ENCODE results near the gene C3orf70. TPM values are rescaled to one million over a fixed set of nuclear protein-coding genes. Genes with fewer than 3 reads are reported as not detected.
"Not testable (repeated sequence)": the region's sequence is repeated elsewhere in the genome, so short reads cannot be mapped to it uniquely, and the experiment has no call there.

C3orf70 gene
- total RNA-seq, 1 experiment from 2014 or later: not detected

DNA sequence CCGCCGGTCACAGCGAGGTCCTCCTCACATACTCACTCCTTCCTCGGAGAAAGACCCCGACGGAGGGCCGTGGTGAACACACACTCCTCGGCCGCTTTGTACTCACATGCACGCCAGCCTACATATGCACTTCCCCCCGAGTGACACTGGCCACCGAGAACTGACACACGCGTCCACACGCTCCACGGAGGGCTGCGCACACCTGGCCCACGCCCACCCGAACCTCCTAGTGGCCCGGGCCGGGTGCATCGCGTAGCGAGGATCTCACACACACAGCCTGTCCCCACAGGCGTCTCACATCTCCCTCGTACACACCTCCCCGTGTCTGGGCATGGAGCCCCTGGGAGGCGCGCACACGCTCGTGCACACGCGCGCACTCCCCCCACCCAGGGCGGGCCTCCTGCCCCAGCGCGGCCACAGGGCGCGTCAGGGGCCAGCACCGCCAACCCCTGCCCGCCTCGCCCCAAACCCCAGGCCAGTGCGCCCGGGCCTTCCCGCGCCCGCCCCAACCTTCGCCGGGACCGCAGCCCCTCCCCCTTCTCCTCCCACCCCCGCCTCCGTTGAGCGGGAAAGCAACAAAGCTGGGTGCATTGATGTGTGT, 411 bp upstream of the C3orf70 start:
- in situ Hi-C loops (cut with HindIII; ENCODE audit: low sequenced_read_pairs): no loop called here
- DNase-seq (ENCODE audit: low spot score): no peak

DNA sequence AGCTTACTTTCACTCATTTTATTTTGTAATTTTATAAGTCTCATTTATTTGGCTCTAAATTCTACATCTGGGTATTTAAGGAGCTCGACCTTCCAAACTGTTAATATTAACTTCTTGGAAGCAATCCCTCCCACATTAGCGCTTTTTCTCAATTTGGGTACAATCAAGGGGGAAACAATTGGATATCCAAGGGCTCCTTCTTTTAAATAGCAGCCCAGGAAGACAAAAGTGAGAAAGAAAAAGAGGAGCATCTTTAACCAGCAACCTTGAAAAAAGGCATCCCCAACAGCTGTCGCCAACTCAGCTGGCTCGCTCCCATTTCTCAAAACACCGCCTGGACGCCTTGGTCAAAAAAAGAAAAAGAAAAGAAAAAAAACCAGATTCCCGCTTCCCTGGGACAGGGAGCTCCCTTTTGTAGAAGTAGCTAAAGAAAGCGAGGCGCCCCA, 873 bp downstream of the C3orf70 start:
- in situ Hi-C loops (cut with HindIII; ENCODE audit: low sequenced_read_pairs): no loop called here
- DNase-seq (ENCODE audit: low spot score): peak; percentile 55

- in situ Hi-C loops (cut with HindIII; ENCODE audit: low sequenced_read_pairs): no loop called here
- DNase-seq (ENCODE audit: low spot score): peak; percentile 64
Measured at GRCh38 chr3:185151101-185151963, 1.5 kb downstream of the C3orf70 start.

DNA sequence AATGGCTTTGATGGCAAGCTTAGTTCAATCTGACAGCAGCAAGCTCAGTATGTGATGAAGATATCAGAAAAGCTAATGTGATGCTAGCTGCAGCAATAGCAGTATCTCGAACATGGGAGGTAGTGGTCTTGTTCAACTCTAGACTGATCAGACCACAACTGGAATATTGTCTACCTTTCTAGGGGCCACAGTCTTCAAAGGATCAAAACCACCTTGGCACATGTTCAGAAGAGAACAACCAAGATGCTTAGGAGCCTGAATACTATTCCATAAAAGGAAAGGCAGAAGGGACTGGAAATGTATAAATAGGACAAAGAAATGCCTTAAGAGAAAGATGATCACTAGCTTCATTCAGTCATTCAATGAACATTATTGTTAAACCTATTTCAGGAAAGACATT, 2.3 kb downstream of the C3orf70 start:
- in situ Hi-C loops (cut with HindIII; ENCODE audit: low sequenced_read_pairs): no loop called here
- DNase-seq (ENCODE audit: low spot score): peak; percentile 66

DNA sequence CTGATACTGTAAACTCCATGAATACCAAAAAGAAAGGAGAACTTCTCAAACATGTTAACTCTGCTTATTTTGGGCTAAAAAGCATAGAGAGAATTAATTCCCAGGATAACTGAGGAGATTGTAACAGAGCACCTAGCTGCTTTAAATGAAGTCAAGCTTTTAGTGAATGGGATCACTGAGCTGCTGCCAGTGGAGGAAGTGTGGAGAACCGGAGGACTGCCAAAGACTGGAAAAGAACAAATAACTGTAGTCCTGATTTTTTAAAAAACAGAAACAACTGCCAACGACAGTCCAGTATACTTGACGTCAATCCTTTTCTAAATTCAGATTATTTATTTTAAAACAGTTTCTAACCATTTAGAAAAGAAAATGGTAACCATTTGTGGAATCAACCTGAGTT, 3.3 kb downstream of the C3orf70 start:
- in situ Hi-C loops (cut with HindIII; ENCODE audit: low sequenced_read_pairs): no loop called here
- DNase-seq (ENCODE audit: low spot score): peak; percentile 66

DNA sequence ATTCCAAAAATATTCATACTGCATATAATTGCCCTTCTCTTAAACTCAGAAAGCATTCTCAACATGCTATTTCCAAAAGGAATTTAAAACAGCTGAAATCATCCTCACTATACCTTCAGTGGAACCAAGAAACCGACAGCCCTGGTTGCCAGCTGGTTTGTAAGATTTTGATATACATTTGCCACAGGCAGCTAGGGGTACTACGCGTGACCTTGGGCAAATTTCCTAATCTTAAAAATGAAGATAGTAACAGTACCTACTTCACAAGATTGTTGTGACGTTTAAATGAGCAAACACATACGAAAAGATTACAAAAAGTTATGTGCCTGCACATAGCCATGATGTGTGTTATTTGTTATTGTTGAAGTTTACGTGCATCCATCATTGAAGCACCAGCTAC, 7.3 kb downstream of the C3orf70 start:
- in situ Hi-C loops (cut with HindIII; ENCODE audit: low sequenced_read_pairs): no loop called here
- DNase-seq (ENCODE audit: low spot score): no peak

DNA sequence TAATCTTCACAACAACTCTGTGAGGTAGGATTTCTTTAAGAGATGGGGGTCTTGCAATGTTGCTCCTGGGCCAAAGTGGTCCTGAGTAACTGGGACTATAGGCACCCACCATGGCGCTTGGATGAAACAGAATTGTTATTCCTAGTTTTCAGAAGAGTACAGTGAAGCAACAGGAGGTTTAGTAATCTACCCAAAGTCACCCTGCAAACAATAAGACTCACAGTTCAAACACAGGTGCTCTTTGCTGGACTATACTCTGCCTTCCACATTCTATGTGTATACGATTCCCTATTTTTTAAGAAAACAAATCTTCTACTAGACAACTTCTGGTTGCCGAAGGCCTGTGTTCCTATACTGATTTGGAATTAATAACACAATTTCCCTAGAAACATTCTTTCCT, 8.1 kb downstream of the C3orf70 start:
- in situ Hi-C loops (cut with HindIII; ENCODE audit: low sequenced_read_pairs): no loop called here
- no peak for DNase-seq (ENCODE audit: low spot score)

GRCh38 chr3:185137821-185138220, 15.0 kb downstream of the C3orf70 start:
- in situ Hi-C loops (cut with HindIII; ENCODE audit: low sequenced_read_pairs): no loop called here
- no peak for DNase-seq (ENCODE audit: low spot score)

GRCh38 chr3:185134509-185134908, 18.4 kb downstream of the C3orf70 start:
- no peak for DNase-seq (ENCODE audit: low spot score)
- in situ Hi-C loops (cut with HindIII; ENCODE audit: low sequenced_read_pairs): no loop called here

GRCh38 chr3:185131602-185132256, 21.1 kb downstream of the C3orf70 start:
- in situ Hi-C loops (cut with HindIII; ENCODE audit: low sequenced_read_pairs): no loop called here
- no peak for DNase-seq (ENCODE audit: low spot score)

- DNase-seq (ENCODE audit: low spot score): no peak
- in situ Hi-C loops (cut with HindIII; ENCODE audit: low sequenced_read_pairs): no loop called here
Measured at GRCh38 chr3:185129083-185129482, 23.8 kb downstream of the C3orf70 start.

- in situ Hi-C loops (cut with HindIII; ENCODE audit: low sequenced_read_pairs): no loop called here
- DNase-seq (ENCODE audit: low spot score): no peak
Measured at GRCh38 chr3:185126201-185126600, 26.7 kb downstream of the C3orf70 start.

GRCh38 chr3:185120126-185120525, 32.7 kb downstream of the C3orf70 start:
- DNase-seq (ENCODE audit: low spot score): no peak
- in situ Hi-C loops (cut with HindIII; ENCODE audit: low sequenced_read_pairs): no loop called here

DNA sequence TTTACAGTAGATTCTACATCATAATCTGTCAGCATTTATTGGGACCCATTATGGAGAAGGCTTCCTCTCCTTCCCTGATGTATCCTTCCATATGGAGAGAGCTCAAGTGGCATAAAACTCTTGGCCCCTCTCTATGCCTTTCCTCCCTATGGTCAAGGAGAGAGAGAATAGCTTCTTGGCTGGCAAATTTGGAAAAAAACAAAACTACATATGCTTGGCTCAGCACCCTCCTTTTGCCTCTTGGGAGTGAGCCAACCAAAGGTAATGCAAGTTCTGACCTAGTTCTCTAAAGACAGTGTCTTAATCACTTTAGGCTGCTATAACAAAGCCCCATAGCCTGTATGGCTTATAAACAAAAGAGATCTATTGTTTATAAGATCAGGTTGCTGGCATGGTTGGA, 37.5 kb downstream of the C3orf70 start:
- peak; percentile 90 for DNase-seq (ENCODE audit: low spot score)
- in situ Hi-C loops (cut with HindIII; ENCODE audit: low sequenced_read_pairs): no loop called here

GRCh38 chr3:185114756-185115155, 38.1 kb downstream of the C3orf70 start:
- DNase-seq (ENCODE audit: low spot score): peak; percentile 14

DNA sequence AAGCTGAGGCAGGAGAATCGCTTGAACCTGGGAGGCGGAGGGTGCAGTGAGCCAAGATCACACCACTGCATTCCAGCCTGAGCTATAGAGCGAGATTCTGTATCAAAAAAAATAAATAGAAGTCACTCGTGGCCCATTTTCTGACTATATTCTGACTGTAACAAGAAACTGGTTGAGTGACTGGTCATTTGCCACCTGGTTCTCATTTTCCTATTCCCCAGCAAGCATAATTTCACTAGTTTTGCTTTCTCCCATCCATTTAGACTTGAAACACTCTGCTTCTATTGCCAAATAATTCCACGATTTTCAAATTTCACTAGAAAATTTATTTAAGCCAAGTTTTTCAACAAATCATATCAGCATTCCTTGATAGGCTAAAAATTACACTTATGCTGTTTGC, 40.7 kb downstream of the C3orf70 start:
- no peak for DNase-seq (ENCODE audit: low spot score)
- in situ Hi-C loops (cut with HindIII; ENCODE audit: low sequenced_read_pairs): no loop called here

More at GRCh38 chr3:185114756-185115155, 38.1 kb downstream of the C3orf70 start:
- in situ Hi-C loops (cut with HindIII; ENCODE audit: low sequenced_read_pairs): no loop called here

GRCh38 chr3:185109012-185109411, 43.8 kb downstream of the C3orf70 start:
- in situ Hi-C loops (cut with HindIII; ENCODE audit: low sequenced_read_pairs); DNase-seq (ENCODE audit: low spot score): not testable (repeated sequence)

- in situ Hi-C loops (cut with HindIII; ENCODE audit: low sequenced_read_pairs); DNase-seq (ENCODE audit: low spot score): not testable (repeated sequence)
Measured at GRCh38 chr3:185106256-185106890, 46.5 kb downstream of the C3orf70 start.

- no peak for DNase-seq (ENCODE audit: low spot score)
- in situ Hi-C loops (cut with HindIII; ENCODE audit: low sequenced_read_pairs): no loop called here
Measured at GRCh38 chr3:185103359-185104127, 49.3 kb downstream of the C3orf70 start.

Measured in G401 (cell line).